ENCODE measurements around the gene STS.

STS gene

DNA sequence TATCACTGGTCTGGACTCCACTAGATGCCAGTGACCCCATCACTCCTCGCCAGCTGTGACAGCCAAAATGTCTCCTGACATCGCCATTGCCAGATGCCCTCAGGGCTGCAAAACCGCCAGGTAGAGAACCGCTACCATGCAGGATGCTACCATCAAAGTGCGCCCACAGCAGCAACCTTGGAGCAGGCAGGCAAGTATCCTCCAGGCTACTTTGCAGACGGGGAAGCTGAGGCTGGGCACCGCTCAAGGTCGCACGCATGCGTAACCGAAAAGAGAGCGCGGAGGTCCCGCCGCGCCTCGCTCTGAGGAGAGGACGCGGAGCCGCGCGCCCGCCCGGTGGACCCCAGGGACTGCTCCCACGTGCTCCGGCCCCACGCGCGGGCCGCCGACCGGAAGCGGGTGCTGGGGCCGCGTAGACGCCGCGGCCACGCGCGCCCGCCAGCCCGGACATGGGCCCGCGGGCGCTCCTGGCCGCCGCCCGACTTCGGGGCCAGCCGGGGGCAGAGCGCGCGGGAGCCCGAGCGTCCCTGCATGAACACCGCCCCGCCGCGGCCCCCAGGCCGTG, at the start of gene STS:
TSS of gene STS (plus strand) at position 300 of the 565 bp plus-strand sequence. CDS start 105,488 bp downstream, outside the sequence.
- DNase-seq: no peak

- DNase-seq: no peak
Measured at GRCh38 chrX:7100022-7100421, 47.5 kb upstream of the STS start.

- DNase-seq: no peak
Measured at GRCh38 chrX:7102119-7102518, 45.4 kb upstream of the STS start.

DNA sequence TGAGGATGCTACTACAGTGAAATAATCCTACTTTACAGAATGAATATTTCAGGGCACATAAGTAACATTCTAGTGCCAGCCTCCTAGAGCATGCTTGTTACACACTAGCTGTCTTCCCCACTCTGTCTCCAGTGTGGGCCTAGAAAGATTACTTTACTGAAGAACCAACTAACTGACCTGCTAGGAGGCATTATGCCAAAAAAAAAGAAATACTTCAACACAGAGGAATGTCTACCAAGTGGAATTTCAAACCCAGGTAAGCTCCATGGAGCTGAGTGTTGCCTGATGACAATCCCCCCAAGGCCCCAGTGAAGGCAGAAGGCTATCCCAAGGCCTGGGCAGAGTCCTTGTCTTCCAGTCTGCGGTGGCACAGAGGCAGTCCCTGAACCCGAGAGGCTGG, 40.9 kb upstream of the STS start:
- no peak for DNase-seq

DNA sequence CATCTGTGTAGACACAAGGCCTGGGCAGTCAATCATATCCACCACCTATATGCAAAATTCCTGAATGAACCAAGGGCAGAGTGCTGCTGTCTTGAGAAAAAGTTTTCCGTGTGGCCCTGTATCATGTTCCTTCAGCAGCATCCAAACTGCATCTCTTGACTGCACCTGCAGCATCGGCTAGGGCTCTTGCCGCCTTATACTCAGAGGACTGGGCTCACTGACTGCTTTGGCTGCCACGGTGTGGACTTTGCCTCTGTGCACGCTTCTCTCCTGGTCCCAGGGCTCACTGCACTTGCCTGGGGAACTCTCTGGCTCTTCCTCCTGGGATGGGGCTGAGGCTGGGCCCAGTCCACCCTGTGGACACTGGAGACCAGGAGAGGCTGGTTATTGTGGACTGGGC, 39.5 kb upstream of the STS start:
- DNase-seq: no peak

- no peak for DNase-seq
Measured at GRCh38 chrX:7109049-7109531, 38.4 kb upstream of the STS start.

DNA sequence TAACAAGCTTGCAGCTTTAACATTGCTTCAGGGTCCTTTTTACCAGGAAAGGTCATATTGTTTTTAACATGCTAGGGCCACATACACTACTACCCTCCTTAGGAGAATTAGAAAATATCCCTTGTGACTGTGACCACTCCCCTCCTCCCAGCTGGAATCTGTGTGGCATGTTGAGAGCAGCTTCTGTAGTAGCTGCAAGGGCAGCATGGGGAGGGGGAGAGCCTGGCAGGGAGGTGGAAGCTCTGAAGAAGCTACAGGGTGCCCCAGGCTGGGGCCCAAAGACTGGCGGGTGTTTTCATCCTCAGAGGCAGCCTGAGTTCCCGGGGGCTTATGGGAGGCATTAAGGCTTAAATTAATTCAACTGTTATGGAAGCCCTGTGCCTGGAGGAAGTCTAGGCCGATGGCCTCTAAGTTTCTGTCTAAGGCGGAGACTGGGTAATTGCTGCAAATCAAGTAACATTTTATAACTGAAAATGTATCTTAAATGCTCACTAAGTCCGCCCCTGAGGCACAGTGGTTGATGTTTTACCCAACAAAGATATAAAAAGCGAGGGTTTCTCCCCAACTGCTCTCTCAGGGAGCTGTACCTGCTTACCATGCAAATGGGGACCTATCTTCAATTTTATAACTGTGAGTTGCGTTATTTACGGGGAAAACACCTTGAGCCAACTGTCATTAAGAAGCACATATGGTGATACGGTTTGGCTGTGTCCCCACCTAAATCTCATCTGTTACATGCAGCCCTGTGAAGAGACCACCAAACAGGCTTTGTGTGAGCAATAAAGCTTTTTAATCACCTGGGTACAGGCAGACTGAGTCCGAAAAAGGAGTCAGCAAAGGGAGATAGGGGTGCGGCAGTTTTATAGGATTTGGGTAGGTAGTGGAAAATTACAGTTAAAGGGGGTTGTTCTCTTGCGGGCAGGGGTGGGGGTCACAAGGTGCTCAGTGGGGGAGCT, 37.4 kb upstream of the STS start:
- no peak for DNase-seq

- no peak for DNase-seq
Measured at GRCh38 chrX:7110821-7111276, 36.7 kb upstream of the STS start.

DNA sequence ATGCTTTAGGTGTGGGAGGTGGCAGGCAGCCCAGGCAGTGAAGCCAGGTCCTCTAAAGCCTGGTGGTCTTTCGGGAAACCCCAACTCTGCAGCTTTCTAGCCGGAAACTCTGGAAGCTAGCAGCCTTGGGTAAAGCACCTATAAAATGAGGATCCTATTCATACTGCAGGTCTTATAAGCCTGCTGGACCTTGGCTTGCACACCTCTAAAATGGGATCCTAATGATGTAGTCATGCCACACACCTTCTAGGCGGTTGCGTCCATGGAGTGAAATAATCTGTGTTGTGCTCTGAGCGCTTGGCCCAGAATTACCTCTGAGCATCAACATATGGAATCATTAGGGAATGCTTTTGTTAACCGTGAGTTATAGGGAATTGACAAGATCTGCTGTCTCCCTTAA, 36.0 kb upstream of the STS start:
- no peak for DNase-seq

DNA sequence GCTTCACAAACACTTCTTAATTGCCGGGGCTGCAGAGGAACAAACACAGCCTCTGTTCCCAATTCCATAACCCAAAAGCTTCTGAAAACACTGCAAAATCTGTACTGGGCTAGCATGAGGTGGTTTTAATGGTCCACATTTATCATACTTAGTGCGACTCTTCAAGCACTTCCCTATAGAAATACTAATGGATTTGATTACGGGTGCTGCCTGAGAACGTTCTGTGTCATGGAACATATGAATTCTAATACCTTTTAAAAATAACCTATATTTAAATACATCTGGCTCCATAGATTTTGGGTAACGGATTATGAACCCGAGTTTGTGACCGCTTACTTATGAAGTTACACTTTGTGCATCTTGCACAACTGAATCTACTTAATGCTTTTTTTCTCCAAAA, 35.4 kb upstream of the STS start:
- DNase-seq: no peak

GRCh38 chrX:7115557-7115956, 32.0 kb upstream of the STS start:
- no peak for DNase-seq

- no peak for DNase-seq
Measured at GRCh38 chrX:7116081-7116480, 31.4 kb upstream of the STS start.

- DNase-seq: no peak
Measured at GRCh38 chrX:7117587-7117986, 29.9 kb upstream of the STS start.

GRCh38 chrX:7119950-7120877, 27.3 kb upstream of the STS start:
- peak; percentile 8 for DNase-seq

DNA sequence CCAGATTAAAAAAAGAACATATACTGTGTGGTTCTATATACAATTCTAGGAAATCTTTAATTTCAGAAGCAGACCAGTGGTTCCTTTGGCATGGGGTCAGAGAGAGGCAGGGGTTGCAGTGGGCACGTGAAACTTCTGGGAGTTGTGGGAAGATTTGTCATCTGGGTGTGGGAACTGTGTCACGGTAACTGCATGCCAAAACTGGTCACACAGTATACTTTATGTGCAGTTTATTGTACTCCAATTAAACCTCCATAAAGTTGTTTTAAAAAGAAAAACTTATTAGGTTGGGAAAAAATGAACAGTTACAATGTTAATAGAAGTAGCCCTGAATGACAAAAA, 26.7 kb upstream of the STS start:
- DNase-seq: no peak

GRCh38 chrX:7127056-7127455, 20.5 kb upstream of the STS start:
- DNase-seq: no peak

GRCh38 chrX:7131621-7132020, 15.9 kb upstream of the STS start:
- no peak for DNase-seq

DNA sequence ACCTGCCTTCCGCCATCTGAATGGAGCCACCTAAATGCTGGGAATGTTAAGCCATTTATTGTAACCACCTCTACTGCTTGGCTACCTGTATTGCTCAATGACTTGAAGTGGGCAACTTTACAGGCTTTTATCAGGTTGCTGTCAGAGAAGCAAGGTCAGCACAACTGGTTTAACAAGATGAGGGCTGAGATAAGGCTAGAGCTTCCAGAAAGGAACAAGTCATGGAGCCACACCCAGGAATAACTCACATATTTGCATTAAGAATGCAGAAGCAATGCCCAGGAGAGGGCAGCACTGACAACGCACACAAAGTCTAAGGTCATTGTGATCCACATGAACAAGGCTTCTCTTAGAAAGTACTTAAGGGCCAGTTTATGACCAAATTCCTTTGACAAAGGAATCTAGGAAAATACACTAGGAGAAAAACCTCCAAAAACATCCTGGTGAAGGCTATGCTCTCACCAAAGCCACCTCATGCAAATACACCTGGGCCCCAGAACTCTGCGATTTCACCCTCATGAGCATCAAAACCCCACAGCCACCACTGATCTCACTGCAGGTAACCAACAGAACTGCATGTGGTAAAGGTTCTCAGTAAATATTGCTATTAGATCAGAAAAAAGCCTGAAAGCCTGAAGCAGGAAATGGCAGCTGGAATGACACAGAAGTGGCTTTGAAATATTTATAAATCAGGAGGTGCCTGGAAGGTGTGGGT, 15.0 kb upstream of the STS start:
- peak; percentile 10 for DNase-seq

DNA sequence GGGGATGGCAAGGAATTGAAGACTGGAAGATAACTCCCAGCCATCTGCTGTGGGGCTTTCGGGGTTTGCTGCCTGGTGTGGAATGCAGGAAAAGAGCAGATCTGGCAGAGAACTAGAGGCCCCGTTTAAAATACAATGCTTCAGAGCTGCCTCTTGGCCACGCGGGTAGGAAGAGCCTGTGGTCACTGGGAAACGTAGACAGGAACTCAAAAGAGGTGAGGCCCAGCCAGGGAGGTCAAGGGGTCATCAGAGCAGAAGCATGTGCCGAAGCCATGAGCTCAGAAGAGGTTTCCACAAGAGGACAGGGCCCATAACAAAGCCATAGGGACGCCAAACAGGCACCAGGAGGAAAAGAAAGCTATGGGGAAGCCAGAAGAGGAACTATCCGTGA, 14.5 kb upstream of the STS start:
- DNase-seq: no peak

DNA sequence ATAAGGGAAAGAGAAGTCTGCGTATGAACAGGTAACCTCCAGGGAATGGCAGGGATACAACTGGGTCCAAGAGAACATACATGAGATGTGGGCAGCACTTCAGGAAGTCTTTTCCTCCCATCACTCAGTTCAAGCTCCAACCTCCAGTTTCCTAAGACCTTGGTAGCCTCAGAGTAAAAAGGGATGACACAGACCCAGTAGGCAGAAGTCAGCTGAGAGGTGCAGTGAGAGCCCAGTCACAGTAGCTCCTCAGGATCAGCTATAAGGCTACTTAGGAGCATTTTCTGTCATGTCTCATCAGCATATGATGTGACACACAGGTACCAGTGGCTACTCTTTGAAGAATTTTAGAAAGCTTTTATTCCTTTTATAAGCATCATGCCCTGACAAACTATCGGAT, 12.5 kb upstream of the STS start:
- no peak for DNase-seq

DNA sequence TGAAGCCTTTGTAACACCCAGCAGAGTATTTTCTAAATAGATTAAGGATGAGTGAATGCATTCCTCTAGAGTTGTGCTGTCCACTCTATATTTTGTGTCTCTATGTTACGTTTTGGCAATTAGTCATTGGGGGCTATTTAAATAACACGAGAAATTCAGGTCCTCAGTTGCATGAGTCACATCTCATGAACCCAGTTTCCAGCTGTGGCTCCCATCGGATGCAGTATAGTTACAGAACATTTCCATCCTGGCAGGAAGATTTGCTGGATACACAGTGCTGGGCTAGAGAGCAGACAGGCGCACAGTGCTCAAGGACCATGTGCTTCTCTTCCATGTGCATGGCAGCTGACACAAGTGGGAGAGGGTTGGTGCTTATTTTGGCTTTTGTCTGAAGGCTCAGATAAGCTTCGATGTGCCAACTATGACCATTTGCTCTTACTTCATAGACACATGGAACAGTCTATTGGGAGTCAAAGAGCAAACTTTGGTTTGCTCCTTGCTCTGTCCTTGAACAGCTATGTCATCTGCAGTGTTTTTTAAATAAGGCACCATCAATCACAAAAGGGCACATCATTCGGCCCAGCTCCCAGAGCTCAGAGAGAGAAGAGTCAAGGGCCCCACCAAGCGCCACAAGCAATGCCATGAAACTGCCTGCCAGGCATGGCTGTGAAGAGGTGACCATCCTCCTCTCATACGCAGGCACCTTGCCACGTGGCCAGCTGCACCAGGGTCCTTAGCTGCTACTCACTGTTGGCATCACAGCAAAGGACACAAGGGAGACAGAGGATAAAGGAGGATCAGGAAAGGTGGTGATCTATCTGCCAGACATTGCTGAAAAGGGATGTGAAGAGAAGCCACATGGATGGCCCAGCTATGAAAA, 8.1 kb upstream of the STS start:
- DNase-seq: no peak

DNA sequence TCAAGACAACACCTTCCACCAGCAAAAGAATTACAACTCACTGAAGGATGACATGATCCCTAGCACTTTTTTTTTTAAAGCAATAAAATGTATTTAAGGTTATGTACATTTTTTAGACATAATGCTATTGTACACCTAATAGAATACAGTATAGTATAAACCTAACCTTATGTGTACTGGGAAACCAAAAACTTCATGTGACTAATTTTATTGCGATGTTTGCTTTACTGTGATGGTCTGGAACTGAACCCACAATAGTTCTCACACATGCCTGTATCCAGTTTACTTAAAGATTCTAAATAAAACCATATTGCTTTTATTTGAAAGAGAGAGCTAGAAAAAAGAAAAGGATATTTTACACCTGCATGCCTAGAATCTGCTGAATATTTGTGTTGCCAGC, 4.4 kb upstream of the STS start:
- no peak for DNase-seq

Measured in NCI-H2029 (cell line).